K562 (cell line): ENCODE measurements around the gene TMEM72. TPM values are rescaled to one million over a fixed set of nuclear protein-coding genes. Genes with fewer than 3 reads are reported as not detected.
A peak's percentile ranks its signal among the peaks of the same experiment; 100 is the strongest.

Source experiments
- ATAC-seq: fragments of 200-7000 bp; cut with Tn5 transposase; 3 replicates; pipeline ENCODE4 v1.9.1; 2020; ENCODE audit warnings: moderate library complexity
- BruUV-seq: library from RNA; stranded (reverse); fragments of 400-500 nt; replicated peaks from 2 replicates; lab custom pipeline; 2021; lab: Mats Ljungman, UMichigan
- CTCF ChIA-PET: fragments of 300-600 bp; formaldehyde crosslinking; extraction: SDS; loops from one replicate; lab custom pipeline; 2021; ENCODE audit warnings: low intra/inter-chr PET ratio; lab: Yijun Ruan, JAX
- POLR2A ChIA-PET: fragments of 300-600, 350-650 bp; sonication (Branson Sonifier 250); formaldehyde crosslinking; extraction: SDS; loops from one replicate; lab custom pipeline; 2021; ENCODE audit warnings: antibody characterized with exemption, inconsistent platforms; lab: Yijun Ruan, JAX
- DNase-seq, 4 experiments: peaks; one replicate each; pipeline versions ENCODE4 v3.0.0 to v3.0.0-alpha.2; 2011 to 2018; ENCODE audit warnings: low spot score in 3 of 4, mixed read lengths in 3 of 4; ENCODE audit errors: extremely low read depth in 1 of 4
- FAIRE-seq: peaks from 2 replicates; lab custom pipeline; 2011; peaks lifted over from hg19 to GRCh38; lab: Jason Lieb, UNC
- H2AFZ ChIP-seq: 2 replicates; pipeline ENCODE4 v1.6.0; 2011; ENCODE audit warnings: low read depth, low read length, control low read depth, inconsistent platforms
- H3K27ac ChIP-seq: fragments of 200-600 bp; 3 replicates; pipeline ENCODE4 v1.8.0; 2011; ENCODE audit warnings: low read depth, mild to moderate bottlenecking, control low read depth, inconsistent platforms, low read length, moderate library complexity, mixed read lengths; ENCODE audit errors: extremely low read depth
- H3K27me3 ChIP-seq, 2 experiments: fragments of 300-600 bp in 1 of 2; 2 replicates in 1 of 2; 3 replicates in 1 of 2; pipeline versions ENCODE4 v1.6.0 to v1.8.0; 2011; ENCODE audit warnings: inconsistent platforms in 2 of 2, low read length in 2 of 2, mild to moderate bottlenecking in 1 of 2, mixed read lengths in 1 of 2, moderate library complexity in 1 of 2; ENCODE audit not compliant: control insufficient read depth in 2 of 2, insufficient read depth in 2 of 2
- H3K36me3 ChIP-seq: fragments of 300-600 bp; 3 replicates; pipeline ENCODE4 v1.8.0; 2011; ENCODE audit warnings: mild to moderate bottlenecking, low read length, inconsistent platforms; ENCODE audit not compliant: control insufficient read depth, insufficient read depth
- H3K4me1 ChIP-seq, 2 experiments: fragments of 200-600 bp in 1 of 2; replicated peaks in 1 of 2; 2 replicates in 1 of 2; 3 replicates in 1 of 2; pipeline versions ENCODE4 v1.5.1 to v1.8.0; 2011; ENCODE audit warnings: inconsistent platforms in 2 of 2, low read length in 2 of 2, mild to moderate bottlenecking in 1 of 2, mixed read lengths in 1 of 2, moderate library complexity in 1 of 2; ENCODE audit not compliant: control insufficient read depth in 2 of 2, insufficient read depth in 2 of 2
- H3K4me2 ChIP-seq: 2 replicates; pipeline ENCODE4 v1.6.1; 2011; ENCODE audit warnings: low read length, control low read depth, inconsistent platforms, mixed read lengths; ENCODE audit not compliant: insufficient read depth
- H3K4me3 ChIP-seq: fragments of 200-600 bp; sonication (generic), shearing (Covaris generic); 2 replicates; pipeline ENCODE4 v1.5.1; 2016; ENCODE audit warnings: control low read depth, inconsistent platforms
- H3K79me2 ChIP-seq: fragments of 200-600 bp; 3 replicates; pipeline ENCODE4 v1.8.0; 2011; ENCODE audit warnings: low read length, inconsistent platforms; ENCODE audit not compliant: control insufficient read depth, insufficient read depth
- H3K9ac ChIP-seq, 2 experiments: 2 replicates each; pipeline versions ENCODE4 v1.6.0 to v1.6.1; 2011; ENCODE audit warnings: low read depth in 2 of 2, low read length in 2 of 2, control low read depth in 1 of 2, inconsistent platforms in 1 of 2, mild to moderate bottlenecking in 1 of 2, mixed read lengths in 1 of 2; ENCODE audit not compliant: insufficient read depth in 1 of 2
- H3K9me1 ChIP-seq: one replicate; pipeline ENCODE4 v1.6.0; 2011; ENCODE audit warnings: inconsistent platforms, mild to moderate bottlenecking, low read length, moderate library complexity; ENCODE audit not compliant: control insufficient read depth, insufficient read depth
- H3K9me3 ChIP-seq: replicated peaks from 2 replicates; pipeline ENCODE4 v1.5.1; 2011; ENCODE audit warnings: low read depth, low read length, inconsistent platforms; ENCODE audit not compliant: control insufficient read depth, insufficient read depth
- H4K20me1 ChIP-seq: replicated peaks from 2 replicates; pipeline ENCODE4 v1.6.1; 2011; ENCODE audit warnings: low read length, inconsistent platforms, mixed read lengths; ENCODE audit not compliant: control insufficient read depth, insufficient read depth
- ARID1B ChIP-seq: fragments of 450-650 bp; IDR thresholded peaks from 2 replicates; pipeline ENCODE4 v1.6.1; 2016; ENCODE audit warnings: antibody characterized with exemption, mild to moderate bottlenecking, inconsistent platforms
- CBFA2T3 ChIP-seq: fragments of 450-650 bp; IDR thresholded peaks from 2 replicates; pipeline ENCODE4 v1.6.1; 2017
- CEBPB ChIP-seq: fragments of 450-650 bp; IDR thresholded peaks from 2 replicates; pipeline ENCODE4 v1.6.1; 2016; ENCODE audit warnings: missing genetic modification characterization, missing compliant biosample characterization
- FOXM1 ChIP-seq, 2 experiments: fragments of 450-650 bp in 1 of 2; sonication (generic) in 1 of 2; formaldehyde crosslinking in 1 of 2; IDR thresholded peaks; 2 replicates each; pipeline versions ENCODE4 v1.6.1 to v1.9.0; 2017 to 2022; ENCODE audit warnings: low read depth in 2 of 2, mild to moderate bottlenecking in 2 of 2, missing genetic modification reagents in 1 of 2, moderate library complexity in 1 of 2
- FUS ChIP-seq: fragments of 200-400 bp; formaldehyde crosslinking; optimal IDR thresholded peaks from 2 replicates; pipeline ENCODE3; 2017; ENCODE audit warnings: low read depth, low read length
- IFI16 ChIP-seq: fragments of 250-450 bp; sonication (Bioruptor Pico); IDR thresholded peaks from 2 replicates; pipeline ENCODE4 v2.1.2; 2022; ENCODE audit warnings: mild to moderate bottlenecking, inconsistent platforms
- IRF1 ChIP-seq: sonication (generic); formaldehyde crosslinking; IDR thresholded peaks from 2 replicates; pipeline ENCODE4 v1.8.0; 2022; ENCODE audit warnings: missing genetic modification reagents, mild to moderate bottlenecking, borderline replicate concordance
- NFIC ChIP-seq: fragments of 450-650 bp; IDR thresholded peaks from 2 replicates; pipeline ENCODE4 v1.6.1; 2017; ENCODE audit warnings: mild to moderate bottlenecking, inconsistent platforms
- PCBP1 ChIP-seq: fragments of 200-400 bp; formaldehyde crosslinking; IDR thresholded peaks from 2 replicates; pipeline ENCODE4 v1.6.1; 2018; ENCODE audit warnings: mild to moderate bottlenecking, low read depth, low read length; ENCODE audit not compliant: poor library complexity, severe bottlenecking
- PTBP1 ChIP-seq: fragments of 200-400 bp; formaldehyde crosslinking; IDR thresholded peaks from 2 replicates; pipeline ENCODE4 v1.6.1; 2017; ENCODE audit warnings: low read depth, low read length
- SOX6 ChIP-seq: fragments of 450-650 bp; IDR thresholded peaks from 2 replicates; pipeline ENCODE4 v1.6.1; 2014; ENCODE audit warnings: mild to moderate bottlenecking
- THAP12 ChIP-seq: fragments of 250-450 bp; sonication (Bioruptor Pico); IDR thresholded peaks from 2 replicates; pipeline ENCODE4 v1.9.0; 2021; ENCODE audit warnings: mild to moderate bottlenecking, inconsistent platforms
- ZNF695 ChIP-seq: fragments of 450-650 bp; formaldehyde crosslinking; IDR thresholded peaks from 2 replicates; pipeline ENCODE4 v1.4.0; 2020; ENCODE audit warnings: mild to moderate bottlenecking, moderate library complexity
- WGBS: fragments of 100-300 bp; shearing (Covaris generic); methylation state at CpG from one replicate; pipeline ENCODE4 v1.1.6; 2016; ENCODE audit warnings: low coverage, mixed read lengths; ENCODE audit not compliant: insufficient coverage; ENCODE audit errors: missing lambda C conversion rate; 5-methylcytosine and 5-hydroxymethylcytosine counted together
- in situ Hi-C: fragments of 300-500 bp; cut with MboI; formaldehyde crosslinking; loops from 4 replicates; pipeline ENCODE4 v1.15.0; 2018; ENCODE audit warnings: inconsistent platforms, mixed read lengths
- intact Hi-C: fragments of 100-400 bp; cut with micrococcal nuclease; formaldehyde crosslinking; loops from 2 replicates; pipeline ENCODE4 v1.14.2; 2022
- polyA plus RNA-seq, 8 experiments: library from polyadenylated mRNA; depleted of rRNA in 4 of 8; stranded (reverse) in 5 of 8; unstranded in 3 of 8; fragments of >200 nt; fragmentation: Nextera tagmentation in 2 of 8; fragmentation: Illumina TruSeq in 1 of 8; extraction: Ambion mirVana in 2 of 8; extraction: Trizol in 1 of 8; gene quantifications; 2 replicates each; pipeline versions ENCODE4 v1.2.1 to v1.2.3, GENCODE V29; 2011 to 2014; ENCODE audit warnings: inconsistent platforms in 1 of 8, missing spikeins in 1 of 8
- total RNA-seq, 7 experiments: library from RNA; depleted of rRNA in 6 of 7; stranded (reverse); fragments of >200 nt in 6 of 7; fragmentation: Illumina TruSeq in 2 of 7; extraction: Trizol in 2 of 7; gene quantifications; 2 replicates each; pipeline versions ENCODE4 v1.2.1 to v1.2.3, GENCODE V29; 2011 to 2021; ENCODE audit warnings: low replicate concordance in 1 of 7
- TF ChIP-seq, protein P1 (sequence below): IDR thresholded peaks from 2 replicates; pipeline ENCODE4 v1.6.1; 2011; ENCODE audit not compliant: insufficient read length; ENCODE audit errors: extremely low read depth
- TF ChIP-seq, protein P2 (sequence below): fragments of 250-450 bp; sonication (Bioruptor Pico); IDR thresholded peaks from 2 replicates; pipeline ENCODE4 v1.5.1; 2021; ENCODE audit warnings: mild to moderate bottlenecking

The TMEM72 gene
- total and polyA plus RNA-seq, 9 of the 15 experiments (the other 6 are each of a cell fraction or from before 2014, with no cell fraction given), result not detected

GRCh38 chr10:44959247-44960087 lies 48.3 kb downstream of the TMEM72 start, which contains the start of gene RASSF4 (continued):
- TF ChIP-seq IFI16 (CRISPR knock-in tag) (no peak), ZNF695 (CRISPR knock-in tag) (no peak), CEBPB (tag) (peak; percentile 64; the same call in 1 of the 2 replicates), PCBP1 (peak; percentile 39), CBFA2T3 (peak; percentile 83), FUS (no peak), FOXM1 (IDR thresholded peaks at IDR 0.05; ENCODE audit: low read depth) (no peak), FOXM1 (CRISPR knock-in tag; IDR thresholded peaks at IDR 0.05; ENCODE audit: low read depth) (0 out of 2 replicates have a peak, but pooled peaks have one; percentile 46)

DNA sequence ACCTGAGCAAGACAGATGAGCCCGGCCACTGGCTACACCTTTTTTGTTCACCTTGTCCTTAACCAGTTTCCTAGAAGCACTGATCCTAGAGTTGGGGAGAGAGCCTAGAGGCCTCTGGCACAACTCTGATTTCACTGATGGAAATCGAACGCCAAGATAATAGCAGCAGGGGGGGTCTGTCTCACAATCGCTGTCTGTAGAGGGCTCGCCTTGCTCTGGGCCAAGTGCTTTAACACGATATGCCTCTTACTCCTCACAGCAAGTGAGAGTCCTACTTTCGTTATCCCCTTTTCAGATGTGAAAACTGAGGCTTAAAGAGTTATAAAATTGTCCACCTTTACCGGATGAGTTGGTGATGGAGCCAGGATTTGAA lies 48.9 kb downstream of the TMEM72 start:
- peak overlapping the region; percentile 62 for H3K4me3 ChIP-seq
- ATAC-seq, result no peak
- in situ Hi-C loops, result no loop called here
- H3K9me1 ChIP-seq, result peaks cover 4% of the 10 kb centered on the region
- TF ChIP-seq SOX6 (no peak), PTBP1 (no peak), THAP12 (no peak), NFIC (no peak), IRF1 (CRISPR knock-in tag) (no peak), ARID1B (no peak)
- TF ChIP-seq, protein P1, sequence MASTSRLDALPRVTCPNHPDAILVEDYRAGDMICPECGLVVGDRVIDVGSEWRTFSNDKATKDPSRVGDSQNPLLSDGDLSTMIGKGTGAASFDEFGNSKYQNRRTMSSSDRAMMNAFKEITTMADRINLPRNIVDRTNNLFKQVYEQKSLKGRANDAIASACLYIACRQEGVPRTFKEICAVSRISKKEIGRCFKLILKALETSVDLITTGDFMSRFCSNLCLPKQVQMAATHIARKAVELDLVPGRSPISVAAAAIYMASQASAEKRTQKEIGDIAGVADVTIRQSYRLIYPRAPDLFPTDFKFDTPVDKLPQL, result no peak
- TF ChIP-seq, protein P2, sequence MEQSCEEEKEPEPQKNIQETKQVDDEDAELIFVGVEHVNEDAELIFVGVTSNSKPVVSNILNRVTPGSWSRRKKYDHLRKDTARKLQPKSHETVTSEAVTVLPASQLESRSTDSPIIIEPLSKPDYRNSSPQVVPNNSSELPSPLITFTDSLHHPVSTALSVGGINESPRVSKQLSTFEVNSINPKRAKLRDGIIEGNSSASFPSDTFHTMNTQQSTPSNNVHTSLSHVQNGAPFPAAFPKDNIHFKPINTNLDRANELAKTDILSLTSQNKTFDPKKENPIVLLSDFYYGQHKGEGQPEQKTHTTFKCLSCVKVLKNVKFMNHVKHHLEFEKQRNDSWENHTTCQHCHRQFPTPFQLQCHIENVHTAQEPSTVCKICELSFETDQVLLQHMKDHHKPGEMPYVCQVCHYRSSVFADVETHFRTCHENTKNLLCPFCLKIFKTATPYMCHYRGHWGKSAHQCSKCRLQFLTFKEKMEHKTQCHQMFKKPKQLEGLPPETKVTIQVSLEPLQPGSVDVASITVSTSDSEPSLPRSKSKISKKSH (CRISPR knock-in tag), result no peak
- TF ChIP-seq, all 486 proteins: peak for 0
- no peaks in the 10 kb centered on the region for H3K36me3 ChIP-seq
- intact Hi-C loops, result no loop called here
- H3K9ac ChIP-seq, result 0 out of 4 replicates have a peak overlapping the region, but pooled peaks of 1 of the 2 experiments have one; percentile 66
- no TSS peak for BruUV-seq
- FAIRE-seq, result no peak
- H3K27me3 ChIP-seq, result peaks cover 15 to 28% of the 10 kb centered on the region in 2 experiments; a peak in 4 of 5 replicates
- peaks cover 8 to 16% of the 10 kb centered on the region in 2 experiments; a peak in 4 of 5 replicates for H3K4me1 ChIP-seq
- H3K79me2 ChIP-seq, result no peaks in the 10 kb centered on the region
- H3K4me2 ChIP-seq, result peak overlapping the region; percentile 70
- H2AFZ ChIP-seq, result no peak overlapping the region
- no peak overlapping the region for H3K27ac ChIP-seq
- POLR2A ChIA-PET, result no interaction called here
- WGBS, result 42% methylated on average over 8 of the region's 8 CpGs
- H4K20me1 ChIP-seq, result peaks cover 8% of the 10 kb centered on the region; the same call in 1 of the 2 replicates
- CTCF ChIA-PET, result no interaction called here
- DNase-seq, result no peak
- no peaks in the 10 kb centered on the region for H3K9me3 ChIP-seq
